ENCODE results near the gene GSTM5.
"Not testable (repeated sequence)": the region's sequence is repeated elsewhere in the genome, so short reads cannot be mapped to it uniquely, and the experiment has no call there.

GSTM5 gene

GRCh38 chr1:109732390-109732881, 20.4 kb downstream of the GSTM5 start:
- Histone ChIP-seq H3K36me3 (peaks cover 1 to 19% (median 9%) of the 10 kb centered on the region in 3 donors), H3K9me3 (no peaks in the 10 kb centered on the region), H3K27ac (no peak overlapping the region), H3K4me3 (no peak overlapping the region), H3K4me1 (no peaks in the 10 kb centered on the region), H3K27me3 (no peaks in the 10 kb centered on the region)
- no peak for TF ChIP-seq CTCF (IDR thresholded peaks at IDR 0.05)
- intact Hi-C loops (cut with DNase I; ENCODE audit: low total_unique reads): no loop called here
- DNase-seq: no peak

- no peak for TF ChIP-seq CTCF (IDR thresholded peaks at IDR 0.05)
- H3K36me3 ChIP-seq: peaks cover 7 to 27% (median 12%) of the 10 kb centered on the region in 3 donors
- no peak for DNase-seq
- intact Hi-C loops (cut with DNase I; ENCODE audit: low total_unique reads): no loop called here
- no peaks in the 10 kb centered on the region for H3K4me1 ChIP-seq
- H3K4me3 ChIP-seq: no peak overlapping the region
- H3K9me3 ChIP-seq: no peaks in the 10 kb centered on the region
- no peaks in the 10 kb centered on the region for H3K27me3 ChIP-seq
- no peak overlapping the region for H3K27ac ChIP-seq
Measured at GRCh38 chr1:109733236-109733870, 21.3 kb downstream of the GSTM5 start.

DNA sequence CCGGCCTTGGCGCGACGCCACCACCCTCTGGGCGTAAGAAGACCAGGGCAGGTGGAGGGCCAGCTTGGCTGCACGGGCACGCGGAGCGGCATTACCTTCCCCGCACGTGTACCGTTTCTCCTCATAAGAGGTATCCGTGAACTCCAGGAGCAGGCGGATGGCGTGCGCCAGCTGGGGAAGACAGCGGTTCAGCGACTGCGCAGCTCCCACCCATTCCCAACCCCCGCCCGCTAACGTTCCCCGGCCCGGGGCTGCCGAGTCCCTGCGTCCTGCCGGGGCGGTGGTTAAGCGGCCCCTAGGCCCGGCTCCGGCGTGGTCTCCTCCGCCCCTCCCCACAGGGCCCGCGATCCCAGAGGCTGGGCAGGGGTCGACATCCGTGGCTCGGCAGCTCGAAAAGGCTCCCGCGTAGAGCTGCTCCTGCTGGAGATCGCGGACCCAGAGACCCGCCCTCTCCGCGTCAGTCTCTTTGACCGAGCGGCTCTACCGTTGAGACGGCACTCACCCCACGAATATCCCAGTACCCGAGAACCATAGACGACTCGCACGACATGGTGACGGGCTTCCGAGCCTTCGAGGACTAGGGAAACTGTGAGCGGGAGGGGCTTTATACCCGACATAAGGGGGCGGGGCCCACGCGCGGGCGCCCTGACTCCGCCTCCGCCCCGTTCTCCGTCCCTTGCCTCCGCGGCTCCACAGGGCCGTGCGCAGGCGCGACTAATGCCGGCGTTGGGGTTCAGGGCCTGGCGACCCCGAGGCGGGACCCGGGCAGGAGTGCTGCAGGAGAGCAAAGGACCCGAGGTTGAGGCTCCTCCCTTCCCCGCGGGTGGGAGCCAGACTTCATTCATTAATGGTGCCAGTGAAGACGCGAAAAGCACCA, 27.9 kb downstream of the GSTM5 start:
- H3K36me3 ChIP-seq: peaks cover 7 to 19% (median 12%) of the 10 kb centered on the region in 3 donors
- H3K4me3 ChIP-seq: peak overlapping the region; percentile 74 to 76
- TF ChIP-seq CTCF (IDR thresholded peaks at IDR 0.05): no peak
- H3K27me3 ChIP-seq: no peaks in the 10 kb centered on the region
- intact Hi-C loops (cut with DNase I; ENCODE audit: low total_unique reads): no loop called here
- peak; percentile 68 to 90 for DNase-seq
- H3K27ac ChIP-seq: peak overlapping the region; percentile 79 to 86
- peaks cover 0 to 16% (median 3%) of the 10 kb centered on the region in 4 donors for H3K4me1 ChIP-seq
- no peaks in the 10 kb centered on the region for H3K9me3 ChIP-seq

DNA sequence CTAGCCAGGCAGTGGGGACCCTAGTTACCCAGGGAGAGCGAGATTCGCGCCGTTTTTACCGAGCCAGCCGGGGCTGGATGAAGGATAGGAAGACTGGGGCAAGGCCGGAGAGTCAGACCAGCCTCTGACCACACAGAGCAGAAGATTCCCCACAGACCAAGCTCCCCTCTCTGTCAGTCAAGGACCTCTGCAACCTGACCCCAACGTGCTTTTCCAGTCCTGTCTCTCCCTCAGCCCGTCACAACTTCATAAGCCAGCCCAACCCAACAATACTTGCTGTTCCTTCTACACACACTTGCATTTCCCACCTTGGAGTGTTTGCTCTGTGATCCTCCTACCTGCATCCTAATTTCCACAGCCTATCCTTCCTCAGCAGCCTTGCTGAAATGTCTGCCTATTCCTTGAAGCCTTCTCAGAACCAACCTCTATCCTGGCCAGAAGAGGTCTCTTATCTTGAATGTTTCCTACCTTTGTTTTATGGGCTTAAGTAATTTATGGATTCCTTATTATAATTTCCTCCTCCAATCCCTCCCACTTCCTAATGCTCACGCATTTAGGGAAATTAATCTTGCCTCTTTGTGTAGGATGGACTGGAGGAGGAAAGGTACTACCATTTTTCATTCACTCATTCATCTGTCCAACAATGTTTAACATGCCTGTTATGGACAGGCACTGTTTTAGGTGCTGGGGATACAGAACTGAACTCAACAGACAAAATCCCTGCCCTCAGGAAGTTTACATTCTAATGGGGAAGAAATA, 28.7 kb downstream of the GSTM5 start, which contains the start of gene GSTM3:
Gene GSTM3 (minus strand): TSS at position 424 of the 759 bp plus-strand sequence. CDS start 751 bp downstream, outside the sequence.
- Histone ChIP-seq H3K27me3 (no peaks in the 10 kb centered on the region), H3K27ac (peak within 1 kb of the TSS; percentile 79 to 86), H3K4me3 (peak within 1 kb of the TSS; percentile 74 to 76), H3K36me3 (peaks cover 7 to 19% (median 12%) of the 10 kb centered on the region in 3 donors), H3K4me1 (peaks cover 0 to 16% (median 3%) of the 10 kb centered on the region in 4 donors), H3K9me3 (no peaks in the 10 kb centered on the region)
- TF ChIP-seq CTCF (IDR thresholded peaks at IDR 0.05): no peak
- intact Hi-C loops (cut with DNase I; ENCODE audit: low total_unique reads): no loop called here
- no peak for DNase-seq

DNA sequence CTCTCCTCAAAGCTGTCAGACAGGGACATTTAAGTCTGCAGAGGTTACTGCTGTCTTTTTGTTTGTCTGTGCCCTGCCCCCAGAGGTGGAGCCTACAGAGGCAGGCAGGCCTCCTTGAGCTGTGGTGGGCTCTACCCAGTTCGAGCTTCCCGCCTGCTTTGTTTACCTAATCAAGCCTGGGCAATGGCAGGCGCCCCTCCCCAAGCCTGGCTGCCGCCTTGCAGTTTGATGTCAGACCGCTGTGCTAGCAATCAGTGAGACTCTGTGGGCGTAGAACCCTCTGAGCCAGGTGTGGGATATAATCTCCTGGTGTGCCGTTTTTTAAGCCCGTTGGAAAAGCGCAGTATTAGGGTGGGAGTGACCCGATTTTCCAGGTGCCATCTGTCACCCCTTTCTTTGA, 36.3 kb downstream of the GSTM5 start:
- H3K9me3 ChIP-seq; intact Hi-C loops (cut with DNase I; ENCODE audit: low total_unique reads); H3K4me3 ChIP-seq; H3K27me3 ChIP-seq; H3K27ac ChIP-seq; H3K4me1 ChIP-seq; H3K36me3 ChIP-seq; DNase-seq: not testable (repeated sequence)

Measured in tibial artery (tissue), 4 donors.